CD4-positive, alpha-beta T cell treated with Interleukin-15 for 4 hours (primary cell): ENCODE measurements around the gene SNAP23.

Experiments used
- DNase-seq: peaks from one replicate; pipeline ENCODE4 v3.0.0-alpha.2; 2020; ENCODE audit warnings: low spot score

Gene SNAP23

GRCh38 chr15:42575188-42576039 is 80.0 kb downstream of the SNAP23 start, which contains the start of gene STARD9:
Gene STARD9 (plus strand): TSS chr15:42575606. CDS start chr15:42575716, 110 bp downstream.
- peak; percentile 94 for DNase-seq

GRCh38 chr15:42576040-42576594 is 80.7 kb downstream of the SNAP23 start:
- no peak for DNase-seq

GRCh38 chr15:42576776-42577175 is 81.3 kb downstream of the SNAP23 start:
- DNase-seq: no peak

GRCh38 chr15:42577514-42578031 is 82.1 kb downstream of the SNAP23 start:
- no peak for DNase-seq

- DNase-seq: no peak
These were observed 83.6 kb downstream of the SNAP23 start for GRCh38 chr15:42578984-42579537.

GRCh38 chr15:42581272-42581730 is 85.9 kb downstream of the SNAP23 start:
- DNase-seq: peak; percentile 75
